ENCODE measurements around the gene ADAMTS17.

DNA sequence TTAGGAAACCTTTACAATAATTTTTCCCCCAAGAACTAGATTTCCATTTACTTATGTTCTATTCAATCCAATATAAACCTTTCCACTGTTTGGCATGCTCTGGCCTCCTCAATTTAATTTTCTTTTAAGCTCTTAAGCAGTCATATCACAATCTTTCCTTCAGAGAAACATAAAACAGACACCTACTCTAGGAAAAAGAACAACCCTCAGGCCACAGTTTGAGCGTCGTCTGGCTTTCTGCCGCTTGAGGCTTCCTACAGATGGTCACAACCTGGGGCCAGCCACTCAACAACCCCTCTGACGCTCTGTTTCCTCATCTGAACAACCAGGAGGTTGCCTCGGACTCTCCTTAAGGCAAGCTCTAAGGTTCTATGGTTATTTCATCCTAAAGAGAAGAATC lies 143.3 kb downstream of the ADAMTS17 start:
- no peak for TF ChIP-seq POLR2A (IDR thresholded peaks at IDR 0.05)
- TF ChIP-seq, protein P1, sequence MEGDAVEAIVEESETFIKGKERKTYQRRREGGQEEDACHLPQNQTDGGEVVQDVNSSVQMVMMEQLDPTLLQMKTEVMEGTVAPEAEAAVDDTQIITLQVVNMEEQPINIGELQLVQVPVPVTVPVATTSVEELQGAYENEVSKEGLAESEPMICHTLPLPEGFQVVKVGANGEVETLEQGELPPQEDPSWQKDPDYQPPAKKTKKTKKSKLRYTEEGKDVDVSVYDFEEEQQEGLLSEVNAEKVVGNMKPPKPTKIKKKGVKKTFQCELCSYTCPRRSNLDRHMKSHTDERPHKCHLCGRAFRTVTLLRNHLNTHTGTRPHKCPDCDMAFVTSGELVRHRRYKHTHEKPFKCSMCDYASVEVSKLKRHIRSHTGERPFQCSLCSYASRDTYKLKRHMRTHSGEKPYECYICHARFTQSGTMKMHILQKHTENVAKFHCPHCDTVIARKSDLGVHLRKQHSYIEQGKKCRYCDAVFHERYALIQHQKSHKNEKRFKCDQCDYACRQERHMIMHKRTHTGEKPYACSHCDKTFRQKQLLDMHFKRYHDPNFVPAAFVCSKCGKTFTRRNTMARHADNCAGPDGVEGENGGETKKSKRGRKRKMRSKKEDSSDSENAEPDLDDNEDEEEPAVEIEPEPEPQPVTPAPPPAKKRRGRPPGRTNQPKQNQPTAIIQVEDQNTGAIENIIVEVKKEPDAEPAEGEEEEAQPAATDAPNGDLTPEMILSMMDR (IDR thresholded peaks at IDR 0.05 in 4 of 5, conservative IDR thresholded peaks at IDR 0.05 in 1 of 5) = no peak
